Uterus (tissue), 2 donors: ENCODE data around the gene MED31.

Experiments
- CTCF ChIP-seq, 4 experiments: fragments of 200-600 bp in 2 of 4; fragments of 450-650 bp in 2 of 4; sonication (generic) in 2 of 4; IDR thresholded peaks; one replicate each; pipeline ENCODE4 v1.5.1; 2016 to 2019; ENCODE audit warnings: antibody characterized with exemption in 4 of 4, mild to moderate bottlenecking in 2 of 4, moderate library complexity in 1 of 4
- POLR2A ChIP-seq, 2 donors: fragments of 450-650 bp; IDR thresholded peaks; one replicate each; pipeline ENCODE4 v1.6.1; 2016; ENCODE audit warnings: antibody characterized with exemption in 2 of 2, mild to moderate bottlenecking in 1 of 2, moderate library complexity in 1 of 2

GRCh38 chr17:6695051-6695450 lies 43.6 kb upstream of the MED31 start:
- TF ChIP-seq CTCF (IDR thresholded peaks at IDR 0.05) (no peak), POLR2A (IDR thresholded peaks at IDR 0.05) (no peak)
